AG04450 (cell line): Measurements from ENCODE around the gene TMEM222. TPM values are rescaled to one million over a fixed set of nuclear protein-coding genes. Genes with fewer than 3 reads are reported as not detected.
A peak's percentile ranks its signal among the peaks of the same experiment; 100 is the strongest.

Experiments
- CTCF ChIA-PET: fragments of 300-600, 350-600 bp; formaldehyde crosslinking; extraction: SDS; loops from one replicate; lab custom pipeline; 2022; ENCODE audit warnings: antibody characterized with exemption, inconsistent platforms; lab: Charles Lee
- POLR2A ChIA-PET: fragments of 350-600 bp; formaldehyde crosslinking; extraction: SDS; loops from one replicate; lab custom pipeline; 2021; ENCODE audit warnings: antibody characterized with exemption, inconsistent platforms; lab: Yijun Ruan, JAX
- DNase-seq: peaks from one replicate; pipeline ENCODE4 v3.0.0-alpha.2; 2011; ENCODE audit warnings: low read depth, low spot score
- H3K27ac ChIP-seq: one replicate; pipeline ENCODE4 v1.5.1; 2012; ENCODE audit warnings: low read depth, low read length, control low read depth
- H3K27me3 ChIP-seq: one replicate; pipeline ENCODE4 v1.6.0; 2012; ENCODE audit warnings: low read length; ENCODE audit not compliant: control insufficient read depth, insufficient read depth
- H3K4me3 ChIP-seq: 2 replicates; pipeline ENCODE4 v1.5.1; 2011; ENCODE audit warnings: mild to moderate bottlenecking, low read depth, low read length, control low read depth
- H3K9me3 ChIP-seq: 2 replicates; pipeline ENCODE4 v1.5.1; 2012; ENCODE audit warnings: low read length; ENCODE audit not compliant: control insufficient read depth, insufficient read depth
- CTCF ChIP-seq: IDR thresholded peaks from 2 replicates; pipeline ENCODE4 v1.5.1; 2011; ENCODE audit warnings: low read depth, low read length, control low read depth, inconsistent platforms
- polyA plus RNA-seq: library from polyadenylated mRNA; depleted of rRNA; stranded (reverse); fragments of >200 nt; gene quantifications from 2 replicates; pipeline ENCODE4 v1.2.3, GENCODE V29; 2011

Gene TMEM222
- polyA plus RNA-seq, 1 experiment = 27.8 TPM

GRCh38 chr1:27318596-27318995, 3.4 kb upstream of the TMEM222 start:
- Histone ChIP-seq H3K27ac (no peak overlapping the region), H3K27me3 (no peaks in the 10 kb centered on the region), H3K4me3 (no peak overlapping the region), H3K9me3 (no peaks in the 10 kb centered on the region; the same call in 1 of the 2 replicates)
- TF ChIP-seq CTCF = no peak
- POLR2A ChIA-PET = no interaction called here
- CTCF ChIA-PET = interaction anchor here (1.2 to 1.9 kb wide), 3 partner anchors 14 to 77 kb away, joined by 3 to 6 read pairs (median 6); no protein-coding TSS in a partner anchor
- no peak for DNase-seq

GRCh38 chr1:27322569-27323240, 742 bp downstream of the TMEM222 start:
- Histone ChIP-seq H3K4me3 (peak overlapping the region; percentile 100), H3K27ac (peak overlapping the region; percentile 83), H3K27me3 (no peaks in the 10 kb centered on the region), H3K9me3 (no peaks in the 10 kb centered on the region; the same call in 1 of the 2 replicates)
- TF ChIP-seq CTCF = no peak
- no peak for DNase-seq
- POLR2A ChIA-PET = interaction anchor here (1.1 to 1.6 kb wide), 2 partner anchors 9 to 27 kb away, joined by 3 to 4 read pairs; no protein-coding TSS in a partner anchor
- CTCF ChIA-PET = interaction anchor here (0.7 to 3.1 kb wide), 5 partner anchors 10 to 69 kb away, joined by 3 to 23 read pairs (median 5); no protein-coding TSS in a partner anchor

- no peak overlapping the region for H3K4me3 ChIP-seq
- ChIA-PET POLR2A (no interaction called here), CTCF (interaction anchor here (0.5 to 3.1 kb wide), 2 partner anchors 8 to 67 kb away, joined by 5 to 23 read pairs; partner anchors contain the start of gene GPR3)
- H3K9me3 ChIP-seq = no peaks in the 10 kb centered on the region; the same call in 1 of the 2 replicates
- no peak for TF ChIP-seq CTCF
- H3K27ac ChIP-seq = no peak overlapping the region
- DNase-seq = no peak
- no peaks in the 10 kb centered on the region for H3K27me3 ChIP-seq
Measured at GRCh38 chr1:27325286-27325685, 3.3 kb downstream of the TMEM222 start.

- no peaks in the 10 kb centered on the region for H3K27me3 ChIP-seq
- no peak for TF ChIP-seq CTCF
- DNase-seq = no peak
- no peak overlapping the region for H3K27ac ChIP-seq
- CTCF ChIA-PET = interaction anchor here (0.8 to 1.9 kb wide), 3 partner anchors 27 to 279 kb away, joined by 5 to 6 read pairs (median 5); no protein-coding TSS in a partner anchor
- no peaks in the 10 kb centered on the region for H3K9me3 ChIP-seq
- H3K4me3 ChIP-seq = no peak overlapping the region
- POLR2A ChIA-PET = no interaction called here
Measured at GRCh38 chr1:27327964-27328363, 6.0 kb downstream of the TMEM222 start.

GRCh38 chr1:27330786-27331185, 8.8 kb downstream of the TMEM222 start:
- CTCF ChIA-PET = interaction anchor here (0.6 to 0.8 kb wide), 2 partner anchors 26 to 331 kb away, joined by 3 read pairs; no protein-coding TSS in a partner anchor
- TF ChIP-seq CTCF = no peak
- H3K27ac ChIP-seq = no peak overlapping the region
- H3K4me3 ChIP-seq = no peak overlapping the region
- POLR2A ChIA-PET = interaction anchor here (0.7 kb wide), 1 partner anchor 342 kb away, joined by 4 read pairs; no protein-coding TSS in a partner anchor
- DNase-seq = no peak
- no peaks in the 10 kb centered on the region for H3K27me3 ChIP-seq
- H3K9me3 ChIP-seq = no peaks in the 10 kb centered on the region
